Cortex of kidney (tissue), 1 donor: Measurements from ENCODE around the gene CREB3L2.
"Not testable (repeated sequence)": the region's sequence is repeated elsewhere in the genome, so short reads cannot be mapped to it uniquely, and the experiment has no call there.

Source experiments
- DNase-seq: peaks from one replicate; lab custom pipeline; 2025; lab: John Stamatoyannopoulos, UW

CREB3L2 gene

DNA sequence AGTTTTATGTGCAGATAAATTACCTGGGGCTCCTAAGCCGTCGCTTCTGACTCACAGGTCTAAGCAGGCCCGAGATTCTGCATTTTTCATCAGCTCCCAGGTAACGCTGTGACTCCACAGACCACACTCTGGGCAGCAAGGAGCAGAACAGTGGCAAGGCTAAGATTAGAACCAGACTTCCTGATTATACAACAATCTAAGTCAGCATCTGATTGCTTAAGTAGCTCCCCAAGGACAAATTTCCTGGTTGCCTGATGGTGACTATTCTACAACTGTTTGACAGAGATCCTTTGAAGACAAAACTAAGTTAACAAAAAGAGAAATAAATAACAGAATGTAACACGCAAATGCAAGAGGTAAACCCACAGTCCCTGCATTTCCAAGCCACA is 69.0 kb downstream of the CREB3L2 start:
- no peak for DNase-seq

DNA sequence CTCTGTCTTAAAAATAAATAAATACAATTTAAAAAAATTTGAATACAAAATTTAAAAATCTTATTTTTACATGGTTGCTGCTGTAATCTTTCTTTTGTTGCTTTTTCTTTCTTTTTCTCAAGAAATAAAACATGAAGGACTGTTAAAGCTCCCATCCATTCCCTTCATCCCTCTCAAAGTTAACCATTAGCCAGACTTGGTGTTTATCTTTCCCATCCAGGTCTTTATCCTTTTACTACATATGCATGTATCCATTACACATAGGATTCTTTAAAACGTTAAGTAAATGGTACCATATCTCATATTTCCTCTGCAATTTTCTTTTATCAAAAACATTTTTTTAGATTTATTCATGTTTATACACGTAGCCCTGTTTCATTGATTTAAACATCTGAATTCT is 70.1 kb downstream of the CREB3L2 start:
- DNase-seq = no peak

DNA sequence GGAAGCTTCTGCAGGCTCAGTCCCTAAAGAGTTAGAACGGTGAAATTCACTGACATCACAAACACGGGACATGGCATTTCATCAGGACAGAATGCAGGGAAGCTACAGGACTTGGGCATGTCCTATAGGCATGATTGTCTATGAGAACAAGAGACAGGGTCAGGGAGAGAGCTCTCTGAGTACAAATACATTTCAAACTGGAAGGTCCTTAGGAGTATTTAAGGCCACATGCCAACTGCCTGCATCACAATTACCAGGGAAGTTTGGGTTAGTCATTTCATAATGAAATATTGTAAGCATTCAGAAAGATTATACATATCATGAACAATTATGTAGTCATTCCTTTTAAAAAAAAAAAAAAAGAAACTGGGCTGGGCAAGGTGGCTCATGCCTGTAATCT is 71.3 kb downstream of the CREB3L2 start:
- DNase-seq = no peak

DNA sequence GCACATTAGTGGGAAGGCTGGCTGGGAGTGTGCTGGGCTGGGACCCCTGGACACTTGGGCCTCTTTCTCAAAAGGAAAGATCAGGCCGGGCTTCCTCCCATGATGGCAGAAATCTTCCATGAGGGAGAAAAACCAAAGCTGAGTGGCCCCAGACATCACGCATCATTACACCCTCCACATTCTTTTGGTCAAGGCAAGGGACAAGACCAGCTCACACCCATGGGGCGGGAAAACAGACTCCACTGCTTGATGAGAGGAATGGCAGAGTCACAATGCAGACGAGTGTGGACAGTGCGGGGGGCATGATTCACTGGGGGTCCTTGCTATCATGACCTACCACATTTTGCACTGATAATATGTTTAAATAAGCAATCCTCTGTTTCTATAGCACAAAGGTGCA is 73.3 kb downstream of the CREB3L2 start:
- DNase-seq = no peak

DNA sequence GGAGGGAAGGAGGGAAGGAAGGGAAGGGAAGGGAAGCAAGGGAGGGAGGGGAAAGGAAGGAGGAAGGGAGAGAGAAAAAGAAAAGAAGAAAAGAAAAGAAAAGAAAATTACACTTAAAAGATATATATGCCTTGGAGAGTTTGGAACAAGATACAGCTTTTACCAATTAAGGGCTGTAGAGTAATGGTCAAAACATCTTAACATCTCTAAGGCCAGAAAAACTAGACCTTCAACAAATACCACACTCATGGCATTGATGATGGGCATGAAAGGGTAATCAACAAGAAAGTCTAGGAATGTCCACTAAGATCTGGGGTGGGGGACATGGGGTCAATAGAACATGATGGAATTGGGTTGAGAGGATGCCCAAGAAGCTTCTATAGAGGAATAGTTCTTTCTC is 74.5 kb downstream of the CREB3L2 start:
- no peak for DNase-seq

DNA sequence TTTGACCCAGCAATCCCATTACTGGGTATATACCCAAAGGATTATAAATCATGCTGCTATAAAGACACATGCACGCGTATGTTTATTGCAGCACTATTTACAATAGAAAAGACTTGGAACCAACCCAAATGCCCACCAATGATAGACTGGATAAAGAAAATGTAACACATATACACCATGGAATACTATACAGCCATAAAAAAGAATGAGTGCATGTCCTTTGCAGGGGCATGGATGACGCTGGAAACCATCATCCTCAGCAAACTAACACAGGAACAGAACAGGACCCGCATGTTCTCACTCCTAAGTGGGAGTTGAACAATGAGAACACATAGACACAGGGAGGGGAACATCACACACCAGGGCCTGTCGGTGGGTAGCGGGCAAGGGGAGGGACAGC is 75.7 kb downstream of the CREB3L2 start:
- not testable (repeated sequence) for DNase-seq

DNA sequence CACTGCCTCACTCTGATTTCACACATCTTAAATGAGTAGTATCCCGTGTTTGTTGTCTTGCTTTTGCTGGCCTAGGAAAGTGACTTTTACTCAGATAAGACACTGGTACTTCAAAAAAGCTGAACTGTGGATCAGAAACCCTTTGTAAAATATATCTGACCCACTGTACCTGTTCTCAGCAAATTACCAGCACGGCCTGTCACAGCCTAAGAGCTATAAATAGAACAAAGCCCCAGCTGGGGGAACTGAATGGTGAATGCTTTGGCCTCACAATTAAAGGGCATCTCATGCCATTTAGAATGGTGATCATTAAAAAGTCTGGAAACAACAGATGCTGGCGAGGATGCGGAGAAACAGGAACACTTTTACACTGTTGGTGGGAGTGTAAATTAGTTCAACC is 76.1 kb downstream of the CREB3L2 start:
- no peak for DNase-seq

DNA sequence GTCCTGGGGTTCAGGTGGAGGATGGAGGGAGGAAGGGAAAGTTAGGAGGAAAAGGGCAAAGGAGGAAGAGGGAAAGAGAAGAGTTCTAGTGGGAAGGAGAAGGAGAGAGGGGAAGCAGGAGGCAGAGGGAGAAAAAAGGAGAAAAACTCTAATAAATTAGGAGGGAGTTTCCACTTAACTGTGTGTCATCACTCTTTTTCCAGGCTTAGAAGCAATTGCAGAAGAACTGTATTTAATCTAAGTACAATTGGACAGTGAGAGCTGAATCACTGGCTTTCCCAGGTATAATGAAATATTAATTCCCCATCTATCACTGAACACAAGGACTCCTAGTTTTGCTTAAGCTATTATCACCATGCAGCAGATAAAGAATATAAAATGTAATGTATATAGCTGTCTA is 76.8 kb downstream of the CREB3L2 start:
- no peak for DNase-seq

DNA sequence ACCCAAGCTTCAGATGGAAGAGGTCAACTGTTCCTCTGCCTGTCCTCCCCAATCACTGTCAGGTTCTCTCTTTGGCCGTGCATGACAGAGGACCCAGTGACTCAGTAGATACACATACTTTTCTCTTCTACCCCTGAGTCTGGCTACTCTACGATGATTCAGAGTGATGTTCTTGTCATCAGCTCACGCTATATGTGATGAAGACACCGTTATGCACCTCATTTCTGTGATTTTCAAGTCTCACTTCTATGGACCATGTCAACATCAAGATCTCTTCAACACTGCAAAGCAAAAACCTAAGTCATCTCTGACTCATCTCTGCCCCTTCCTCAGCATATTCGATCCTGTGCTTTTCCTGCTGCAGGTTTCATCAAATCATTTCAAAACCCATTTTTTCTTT is 78.5 kb downstream of the CREB3L2 start:
- no peak for DNase-seq

DNA sequence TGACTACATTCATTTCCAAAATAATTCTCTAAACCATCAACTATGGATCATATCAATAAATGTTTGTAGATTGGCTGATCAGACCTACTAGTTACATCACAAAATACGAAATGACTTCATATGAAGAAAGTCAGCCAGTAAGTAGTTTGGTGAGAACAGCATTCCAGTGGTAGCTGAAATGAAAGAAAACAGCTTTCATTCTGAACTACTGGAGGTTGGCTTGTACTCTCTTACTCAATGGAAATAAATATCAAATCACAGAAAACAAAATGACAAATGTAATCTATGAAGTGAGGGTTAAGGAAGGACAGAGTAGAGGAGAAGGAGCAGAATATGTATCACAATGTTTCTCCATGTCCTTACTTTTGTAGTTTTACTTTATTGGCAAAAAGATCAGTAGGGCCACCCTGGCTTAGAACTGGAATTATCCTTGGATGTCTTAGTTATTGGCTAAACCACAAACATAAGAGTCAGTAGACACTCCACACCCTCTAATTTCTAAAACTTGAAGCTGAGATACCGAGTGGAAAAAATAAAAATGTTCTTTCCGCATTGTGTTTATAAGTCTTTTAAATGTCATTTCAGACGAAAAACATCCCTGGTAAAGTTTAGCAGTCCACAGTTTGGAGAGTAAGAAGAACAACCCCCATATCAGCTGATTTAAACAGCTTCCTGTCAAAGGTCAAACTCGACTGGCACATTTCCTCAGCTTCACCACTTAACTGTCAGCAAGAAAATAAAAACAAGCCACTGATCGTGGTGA is 81.1 kb downstream of the CREB3L2 start:
- DNase-seq = no peak

DNA sequence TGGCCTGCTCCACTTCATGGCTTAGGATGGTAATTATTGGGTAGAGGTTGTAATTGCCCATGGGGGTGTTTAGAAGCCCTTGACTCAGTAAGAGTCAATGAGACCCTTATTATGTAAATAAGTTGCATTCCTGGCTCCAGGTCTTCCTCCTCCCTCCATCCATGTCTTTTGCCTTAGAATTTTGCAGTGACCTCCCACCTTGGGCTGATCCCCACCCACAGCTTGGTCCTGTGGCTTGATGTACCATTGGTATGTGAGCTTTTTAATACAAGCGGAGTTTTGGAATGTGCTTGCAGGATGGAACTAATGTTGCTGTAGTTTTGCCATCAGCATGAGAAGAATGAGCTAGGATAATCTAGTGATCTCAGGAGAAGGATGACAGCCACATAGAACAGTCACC is 81.9 kb downstream of the CREB3L2 start:
- no peak for DNase-seq

DNA sequence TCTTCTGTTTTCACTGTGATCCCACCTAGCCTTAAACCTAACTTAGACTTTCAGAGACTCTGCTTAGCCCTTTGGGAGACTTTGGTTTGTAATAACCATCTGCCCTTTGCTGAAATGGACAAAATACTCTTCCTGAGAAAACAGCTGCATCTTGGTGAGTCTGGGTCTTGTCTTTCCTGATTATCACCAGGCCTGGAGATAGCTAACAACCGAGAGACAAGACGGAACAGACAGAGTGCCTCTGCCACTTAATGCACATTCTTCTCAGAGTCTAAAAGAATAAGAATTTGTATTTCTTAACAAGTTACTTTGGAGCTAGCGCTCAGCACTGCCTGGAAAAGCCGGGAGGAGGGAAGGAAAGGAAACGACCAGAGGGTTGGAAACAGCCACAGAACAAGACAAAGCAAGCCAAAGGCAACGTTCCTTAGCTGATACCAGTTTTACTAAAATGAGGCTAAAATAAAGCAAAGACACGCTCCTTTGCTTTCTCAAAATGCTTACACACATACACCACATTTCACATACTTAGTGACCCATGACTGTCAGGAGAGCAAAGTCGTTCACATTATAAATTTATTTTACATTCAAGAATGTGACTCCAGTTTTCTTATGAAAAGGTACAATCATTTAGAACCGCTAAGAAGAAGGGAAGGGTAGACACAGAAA is 84.8 kb downstream of the CREB3L2 start:
- DNase-seq = no peak

DNA sequence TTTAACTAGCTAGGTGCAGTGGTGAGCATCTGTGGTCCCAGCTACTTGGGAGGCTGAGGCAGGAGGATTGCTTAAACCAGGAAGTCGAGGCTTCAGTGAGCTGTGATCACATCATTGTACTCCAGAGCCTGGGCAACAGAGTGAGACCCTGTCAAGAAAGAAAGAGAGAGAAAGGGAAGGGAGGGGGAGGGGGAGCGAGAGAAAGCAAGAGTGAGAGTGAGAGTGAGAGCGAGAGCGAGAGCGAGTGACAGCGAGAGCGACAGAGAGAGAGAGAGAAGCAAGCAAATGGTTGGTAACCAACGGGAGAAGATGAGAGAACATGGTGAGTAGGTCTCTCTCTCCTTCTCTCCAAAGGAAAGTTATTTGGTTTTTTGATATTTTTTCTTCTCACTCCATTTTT is 85.3 kb downstream of the CREB3L2 start:
- DNase-seq = no peak

DNA sequence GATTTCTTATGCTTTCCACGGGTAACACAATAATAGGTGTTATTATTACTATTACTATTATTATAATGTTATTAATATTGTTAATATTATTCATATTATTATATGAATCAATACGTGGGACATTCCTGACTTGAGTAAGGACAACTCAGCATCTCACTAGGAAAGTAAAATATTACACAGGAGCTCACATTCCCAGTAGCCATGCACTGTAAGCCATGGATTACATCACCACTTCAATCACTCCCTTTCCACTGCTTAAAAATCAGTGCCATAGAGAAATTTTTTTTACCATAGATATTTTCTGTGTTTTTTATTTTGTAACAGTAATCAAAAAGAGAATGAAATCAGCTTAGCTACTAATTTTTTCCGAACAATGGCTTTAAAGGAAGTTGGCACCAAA is 86.6 kb downstream of the CREB3L2 start:
- DNase-seq = no peak

DNA sequence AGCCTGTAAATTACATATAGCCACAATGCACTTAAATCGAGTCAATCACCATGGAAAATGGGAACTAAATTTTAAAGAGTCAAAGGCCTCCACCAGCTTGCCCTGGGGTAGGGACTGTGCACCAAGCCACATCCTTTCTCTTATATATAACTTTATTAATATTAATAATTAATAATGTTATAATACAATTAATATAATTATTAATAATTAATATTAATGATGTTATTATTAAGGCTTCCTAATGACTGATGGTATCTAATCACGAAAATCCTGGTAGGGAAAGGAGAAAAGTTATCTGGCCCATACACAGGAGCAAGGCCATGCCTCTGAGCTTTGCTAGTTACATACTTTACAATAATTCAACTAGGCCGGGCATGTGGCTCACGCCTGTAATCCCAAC is 87.9 kb downstream of the CREB3L2 start:
- DNase-seq = no peak

DNA sequence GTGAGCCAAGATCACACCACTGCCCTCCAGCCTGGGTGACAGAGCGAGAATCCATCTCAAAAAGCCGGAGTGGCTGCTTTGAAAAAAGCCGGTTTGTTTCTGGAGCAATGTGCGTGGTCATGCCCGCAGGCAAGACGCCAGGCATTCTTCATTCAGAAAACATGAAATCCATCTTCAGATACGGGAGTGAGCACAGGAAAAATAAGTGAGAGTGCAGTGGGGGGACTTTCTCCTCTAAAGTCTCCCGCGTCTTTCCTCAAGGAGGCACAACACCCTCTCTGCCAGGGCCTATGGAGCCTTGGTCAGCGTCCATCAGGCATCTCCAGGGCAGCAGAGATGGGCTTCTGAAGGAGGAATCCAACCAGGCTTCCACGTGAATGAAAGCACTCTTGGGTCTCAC is 92.8 kb downstream of the CREB3L2 start:
- no peak for DNase-seq

DNA sequence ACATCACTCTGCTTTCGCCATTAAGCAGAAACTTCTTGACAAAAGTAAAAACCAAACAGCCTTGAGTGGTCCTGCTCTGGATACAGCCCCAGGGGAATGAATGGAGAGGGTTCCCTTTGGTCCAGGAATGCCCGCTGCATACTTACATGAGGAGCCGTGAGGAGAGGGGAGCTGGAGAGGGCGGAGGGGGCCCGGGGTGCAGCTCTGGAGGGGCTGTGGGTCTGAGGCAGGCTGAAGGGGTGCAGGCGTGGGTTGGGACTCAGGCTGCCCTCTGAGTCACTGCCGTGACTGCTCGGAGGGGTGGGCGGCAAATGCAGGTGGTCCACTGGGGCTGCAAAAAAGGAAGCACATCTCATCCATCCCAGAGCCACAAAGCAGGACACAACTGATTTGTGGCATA is 93.8 kb downstream of the CREB3L2 start:
- DNase-seq = no peak

DNA sequence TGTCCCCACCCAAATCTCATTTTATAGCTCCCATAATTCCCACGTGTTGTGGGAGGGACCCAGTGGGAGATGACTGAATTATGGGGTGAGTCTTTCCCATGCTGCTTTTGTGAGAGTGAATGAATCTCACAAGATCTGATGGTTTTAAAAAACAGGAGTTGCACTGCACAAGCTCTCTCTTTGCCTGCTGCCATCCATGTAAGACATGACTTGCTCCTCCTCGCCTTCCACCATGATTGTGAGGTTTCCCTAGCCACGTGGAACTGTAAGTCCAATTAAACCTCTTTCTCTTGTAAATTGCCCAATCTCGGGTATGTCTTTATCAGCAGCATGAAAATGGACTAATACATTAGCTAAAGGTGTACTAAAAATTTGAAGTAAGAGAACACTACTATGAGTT is 95.2 kb downstream of the CREB3L2 start:
- DNase-seq = not testable (repeated sequence)

DNA sequence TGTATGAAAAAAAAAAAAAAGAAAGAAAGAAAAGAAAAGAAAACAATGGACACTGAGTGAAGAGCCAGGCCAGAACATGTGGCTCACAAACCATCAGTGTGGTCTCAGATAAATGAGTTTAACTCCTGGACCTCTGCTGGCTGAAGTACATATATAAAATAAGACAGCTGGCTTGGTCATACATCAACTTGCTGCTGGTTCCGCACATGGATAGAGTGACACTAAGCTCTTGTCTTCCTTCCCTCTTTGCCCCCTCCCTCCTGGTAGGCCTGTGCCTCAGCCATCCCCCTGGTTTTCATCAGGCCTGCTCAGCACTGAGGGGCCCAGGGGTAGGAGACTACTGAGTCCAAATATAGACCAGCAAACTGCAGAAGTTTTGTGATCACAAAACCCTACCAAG is 97.1 kb downstream of the CREB3L2 start:
- DNase-seq = no peak

DNA sequence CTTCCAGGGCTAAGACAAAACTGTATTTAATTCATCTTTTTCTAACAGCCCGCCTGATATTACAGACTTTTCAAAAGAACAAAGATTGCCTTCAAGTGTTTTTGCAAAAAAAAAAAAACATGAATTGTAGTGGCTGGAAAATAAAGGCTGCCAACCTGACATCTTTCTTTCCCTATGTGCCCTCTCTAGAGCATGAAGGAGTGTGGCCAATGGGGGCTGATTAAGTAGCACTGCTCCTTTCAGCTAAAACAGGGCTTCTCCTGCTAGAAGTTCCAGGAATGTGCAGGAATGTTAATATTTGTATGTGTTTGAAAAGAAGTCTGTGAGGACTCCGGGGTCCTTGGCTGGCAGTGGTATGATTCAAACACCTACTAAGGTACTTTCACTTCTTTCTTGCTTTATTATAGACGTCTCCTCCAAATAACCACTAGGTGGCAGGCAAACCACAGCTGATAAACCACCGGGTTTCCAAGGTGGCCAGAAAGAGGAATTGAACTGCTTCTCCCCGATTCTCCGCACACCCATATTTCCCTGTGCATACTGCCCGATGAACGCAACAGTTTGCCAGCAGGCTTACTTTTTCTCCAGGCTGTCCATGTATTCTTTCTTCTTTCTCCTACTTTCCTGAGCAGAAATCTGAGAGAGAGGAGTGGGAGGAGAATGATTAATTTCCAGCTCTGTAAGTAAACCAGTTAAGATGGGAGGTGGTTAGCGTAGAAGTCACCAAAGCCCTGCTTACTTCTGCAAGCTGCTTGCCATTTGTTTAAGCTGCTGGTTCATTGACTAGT is 98.3 kb downstream of the CREB3L2 start:
- DNase-seq = no peak

DNA sequence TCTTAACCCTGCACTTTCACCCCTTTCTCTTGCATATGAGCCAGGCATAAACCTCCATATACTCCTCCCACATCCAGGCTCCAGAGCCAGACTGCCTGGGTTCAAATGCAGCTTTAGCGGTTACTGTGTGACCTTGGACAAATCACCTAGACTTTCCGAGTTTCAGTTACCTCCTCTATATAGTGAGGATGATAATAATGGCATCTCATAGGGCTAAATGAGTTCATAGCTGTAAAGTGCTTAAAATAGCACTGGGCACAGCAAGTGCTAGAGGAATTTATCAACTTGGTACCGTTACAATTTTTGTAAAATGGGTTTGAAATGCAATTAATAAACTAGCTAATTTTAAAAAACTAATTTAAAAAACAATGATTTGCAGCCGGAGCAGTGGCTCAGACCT is 101.7 kb downstream of the CREB3L2 start:
- DNase-seq = no peak

DNA sequence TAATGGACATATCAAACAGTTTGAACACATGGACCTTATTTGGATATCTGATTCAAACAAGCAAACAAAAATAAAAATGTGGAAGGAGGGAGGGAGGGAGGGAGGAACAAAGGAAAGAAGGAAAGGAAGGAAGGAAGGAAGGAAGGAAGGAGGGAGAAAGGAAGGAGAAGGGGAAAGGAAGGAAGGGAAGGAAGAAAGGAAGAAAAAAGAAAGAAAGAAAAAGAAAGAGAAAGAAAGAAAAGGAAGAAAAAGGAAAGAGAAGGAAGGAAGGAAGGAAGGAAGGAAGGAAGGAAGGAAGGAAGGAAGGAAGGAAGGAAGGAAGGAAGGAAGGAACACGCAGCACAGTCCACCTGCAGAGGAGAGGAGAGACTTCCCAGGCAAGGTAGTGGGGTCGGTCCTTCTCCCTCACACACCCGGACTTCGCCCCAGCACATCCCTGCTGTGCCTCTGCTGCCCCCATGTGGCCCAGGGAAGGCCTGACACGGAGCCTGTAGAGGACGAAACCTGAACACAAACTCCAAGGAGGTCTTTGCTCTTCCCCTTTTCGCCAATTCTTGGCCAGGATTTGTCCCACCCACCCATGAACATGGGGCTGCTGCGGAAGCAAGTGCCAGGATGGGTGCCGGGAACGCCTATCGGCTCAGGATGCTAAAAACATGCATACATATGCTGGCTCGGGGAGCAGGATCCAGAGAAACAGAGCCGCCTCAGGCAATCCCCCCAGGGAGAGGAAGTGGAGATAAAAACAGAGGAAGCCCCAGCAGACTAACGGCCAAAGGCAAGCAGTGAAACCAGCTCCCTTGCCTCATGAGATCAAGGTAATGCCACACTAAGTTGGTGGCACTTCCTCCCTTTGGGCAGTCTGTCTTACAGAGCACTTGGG is 102.8 kb downstream of the CREB3L2 start:
- DNase-seq = no peak
